Endothelial cell of umbilical vein (primary cell): Measurements from ENCODE around the gene CCL14. TPM values are rescaled to one million over a fixed set of nuclear protein-coding genes. Genes with fewer than 3 reads are reported as not detected.

ENCODE experiments used
- BruUV-seq: library from RNA; stranded (reverse); fragments of 400-500 nt; replicated peaks from 2 replicates; lab custom pipeline; 2021; lab: Mats Ljungman, UMichigan
- CTCF ChIA-PET: fragments of 300-600, 350-600 bp; sonication (Branson Sonifier 250); formaldehyde crosslinking; loops from one replicate; lab custom pipeline; 2021; ENCODE audit warnings: antibody characterized with exemption, inconsistent platforms; lab: Charles Lee
- POLR2A ChIA-PET: fragments of 300-600, 350-600 bp; sonication (Branson Sonifier 250); formaldehyde crosslinking; loops from one replicate; lab custom pipeline; 2021; ENCODE audit warnings: antibody characterized with exemption, inconsistent platforms; lab: Charles Lee
- DNase-seq: peaks from one replicate; pipeline ENCODE4 v3.0.0-alpha.2; 2011; ENCODE audit warnings: low read depth, low spot score
- FAIRE-seq: peaks from 2 replicates; lab custom pipeline; 2011; peaks lifted over from hg19 to GRCh38; lab: Jason Lieb, UNC
- H2AFZ ChIP-seq: 2 replicates; pipeline ENCODE4 v1.6.0; 2012; ENCODE audit warnings: low read depth, low read length, control low read depth, inconsistent platforms
- H3K27ac ChIP-seq: 2 replicates; pipeline ENCODE4 v1.5.1; 2011; ENCODE audit warnings: low read depth, mild to moderate bottlenecking, control low read depth, low read length, moderate library complexity; ENCODE audit not compliant: insufficient read depth
- H3K27me3 ChIP-seq, 2 experiments: 2 replicates each; pipeline versions ENCODE4 v1.6.0 to v1.6.1; 2011; ENCODE audit warnings: low read length in 2 of 2, mixed read lengths in 1 of 2; ENCODE audit not compliant: control insufficient read depth in 2 of 2, insufficient read depth in 2 of 2
- H3K36me3 ChIP-seq, 2 experiments: 2 replicates in 1 of 2; 3 replicates in 1 of 2; pipeline ENCODE4 v1.5.1; 2011; ENCODE audit warnings: low read length in 2 of 2, mild to moderate bottlenecking in 1 of 2, moderate library complexity in 1 of 2; ENCODE audit not compliant: control insufficient read depth in 2 of 2, insufficient read depth in 2 of 2; ENCODE audit errors: extremely low read depth in 1 of 2
- H3K4me1 ChIP-seq: 3 replicates; pipeline ENCODE4 v1.5.1; 2011; ENCODE audit warnings: mild to moderate bottlenecking, low read length; ENCODE audit not compliant: control insufficient read depth, insufficient read depth; ENCODE audit errors: extremely low read depth
- H3K4me2 ChIP-seq: 2 replicates; pipeline ENCODE4 v1.6.1; 2011; ENCODE audit warnings: low read length, control low read depth, mixed read lengths; ENCODE audit not compliant: insufficient read depth
- H3K4me3 ChIP-seq, 3 experiments: fragments of 200-600 bp in 1 of 3; sonication (generic), shearing (Covaris generic) in 1 of 3; replicated peaks in 1 of 3; 2 replicates each; pipeline ENCODE4 v1.5.1; 2011 to 2016; ENCODE audit warnings: control low read depth in 3 of 3, low read length in 3 of 3, mild to moderate bottlenecking in 2 of 3, inconsistent platforms in 1 of 3, low read depth in 1 of 3, moderate library complexity in 1 of 3; ENCODE audit not compliant: insufficient read depth in 1 of 3
- H3K79me2 ChIP-seq: 2 replicates; pipeline ENCODE4 v1.6.0; 2012; ENCODE audit warnings: low read length, inconsistent platforms; ENCODE audit not compliant: control insufficient read depth, insufficient read depth
- H3K9ac ChIP-seq: replicated peaks from 2 replicates; pipeline ENCODE3; 2011; ENCODE audit warnings: low read length, control low read depth; ENCODE audit not compliant: insufficient read depth; ENCODE audit errors: extremely low read depth
- H3K9me1 ChIP-seq: replicated peaks from 3 replicates; pipeline ENCODE4 v1.6.0; 2011; ENCODE audit warnings: mild to moderate bottlenecking, low read length; ENCODE audit not compliant: control insufficient read depth, insufficient read depth; ENCODE audit errors: extremely low read depth
- H3K9me3 ChIP-seq: replicated peaks from 2 replicates; pipeline ENCODE4 v1.5.1; 2012; ENCODE audit warnings: low read length, inconsistent platforms; ENCODE audit not compliant: control insufficient read depth, insufficient read depth
- H4K20me1 ChIP-seq: replicated peaks from 2 replicates; pipeline ENCODE3; 2011; ENCODE audit warnings: mild to moderate bottlenecking, low read length; ENCODE audit not compliant: control insufficient read depth, insufficient read depth; ENCODE audit errors: extremely low read depth
- CTCF ChIP-seq, 2 donors: IDR thresholded peaks; 1 replicate in 1 of 2; 2 replicates in 1 of 2; pipeline ENCODE4 v1.5.1; 2011; ENCODE audit warnings: low read length in 2 of 2, mild to moderate bottlenecking in 2 of 2, moderate library complexity in 2 of 2, control low read depth in 1 of 2, inconsistent platforms in 1 of 2, low read depth in 1 of 2; ENCODE audit not compliant: insufficient read depth in 1 of 2; ENCODE audit errors: extremely low read depth in 1 of 2
- EZH2 ChIP-seq: IDR thresholded peaks from 2 replicates; pipeline ENCODE4 v1.6.1; 2012; ENCODE audit warnings: borderline replicate concordance, low read depth, mild to moderate bottlenecking, moderate library complexity, low read length, inconsistent platforms; ENCODE audit not compliant: severe bottlenecking
- FOS ChIP-seq: IDR thresholded peaks from 2 replicates; pipeline ENCODE4 v1.6.1; 2011; ENCODE audit warnings: mild to moderate bottlenecking, low read length, moderate library complexity, borderline replicate concordance; ENCODE audit not compliant: insufficient read depth
- GATA2 ChIP-seq: IDR thresholded peaks from 2 replicates; pipeline ENCODE4 v1.7.0; 2011; ENCODE audit warnings: low read depth, mild to moderate bottlenecking, moderate library complexity, mixed read lengths, low read length; ENCODE audit not compliant: insufficient read length, insufficient read depth
- JUN ChIP-seq: IDR thresholded peaks from 2 replicates; pipeline ENCODE4 v1.6.1; 2011; ENCODE audit warnings: borderline replicate concordance, low read depth; ENCODE audit not compliant: insufficient read length, insufficient read depth
- MAX ChIP-seq: IDR thresholded peaks from 2 replicates; pipeline ENCODE4 v1.6.1; 2011; ENCODE audit not compliant: insufficient read depth, insufficient read length
- MYC ChIP-seq: IDR thresholded peaks from one replicate; pipeline ENCODE4 v1.6.1; 2011; ENCODE audit warnings: mild to moderate bottlenecking, low read depth, low read length
- POLR2A ChIP-seq: IDR thresholded peaks from 2 replicates; pipeline ENCODE4 v1.6.1; 2012; ENCODE audit warnings: low read depth, mild to moderate bottlenecking, control low read depth, low read length
- POLR2AphosphoS5 ChIP-seq: IDR thresholded peaks from 2 replicates; pipeline ENCODE4 v1.6.1; 2012; ENCODE audit warnings: low read depth, mild to moderate bottlenecking, control low read depth, low read length, moderate library complexity; ENCODE audit not compliant: insufficient read depth
- dilution Hi-C: fragments of 300-500 bp; cut with MboI; formaldehyde crosslinking; loops from one replicate; pipeline ENCODE4 v1.15.0; 2019; ENCODE audit warnings: low sequenced_read_pairs; ENCODE audit not compliant: extremely low pct_ligation_motif_present
- intact Hi-C: fragments of 100-400 bp; cut with micrococcal nuclease; formaldehyde crosslinking; loops from one replicate; pipeline ENCODE4 v1.10.0; 2022
- polyA plus RNA-seq, 4 experiments: library from polyadenylated mRNA; depleted of rRNA in 3 of 4; stranded (reverse) in 3 of 4; unstranded in 1 of 4; fragments of >200 nt; gene quantifications; 2 replicates each; pipeline versions ENCODE4 v1.2.1 to v1.2.3, GENCODE V29; 2011 to 2012; ENCODE audit warnings: missing spikeins in 1 of 4
- total RNA-seq: library from RNA; stranded (reverse); gene quantifications from 2 replicates; pipeline ENCODE4 v1.2.3, GENCODE V29; 2021

The CCL14 gene
- total and polyA plus RNA-seq, 2 donors (not counting 3 experiments of a cell fraction or from before 2014, with no cell fraction given): 21.3 to 25.8 TPM

GRCh38 chr17:35963663-35964062, 22.9 kb downstream of the CCL14 start:
- CTCF ChIA-PET: interaction anchor here (0.7 to 1.5 kb wide), 4 partner anchors 9 to 109 kb away, joined by 3 to 5 read pairs (median 4); no protein-coding TSS in a partner anchor

More at GRCh38 chr17:35963663-35964062, 22.9 kb downstream of the CCL14 start:
- Histone ChIP-seq H2AFZ (no peak overlapping the region), H3K27me3 (peaks cover 1 to 14% of the 10 kb centered on the region in 2 experiments), H3K9me3 (no peaks in the 10 kb centered on the region), H3K9me1 (no peaks in the 10 kb centered on the region), H3K36me3 (no peaks in the 10 kb centered on the region), H3K79me2 (no peaks in the 10 kb centered on the region), H3K4me3 (no peak overlapping the region), H3K4me2 (no peak overlapping the region), H3K4me1 (no peaks in the 10 kb centered on the region), H3K9ac (no peak overlapping the region), H4K20me1 (no peaks in the 10 kb centered on the region), H3K27ac (no peak overlapping the region)
- intact Hi-C loops (no loop called here), dilution Hi-C loops (no loop called here)
- no TSS peak for BruUV-seq
- POLR2A ChIA-PET: no interaction called here
- no peak for FAIRE-seq
- no peak for DNase-seq
- TF ChIP-seq POLR2AphosphoS5 (no peak), POLR2A (no peak), CTCF (IDR thresholded peaks at IDR 0.05; ENCODE audit: extremely low read depth in 1 of 2, insufficient read depth in 1 of 2, low read depth in 1 of 2, low read length in 2 of 2) (no peak), GATA2 (no peak), EZH2 (no peak), MAX (no peak), MYC (no peak), JUN (no peak), FOS (no peak)
